HCT116 (cell line): ENCODE results near the gene SEMA5A. TPM values are rescaled to one million over a fixed set of nuclear protein-coding genes. Genes with fewer than 3 reads are reported as not detected.

ENCODE experiments used
- ATAC-seq: fragments of 200-7000 bp; cut with Tn5 transposase; 2 replicates; pipeline ENCODE4 v1.9.1; 2020; ENCODE audit warnings: mild to moderate bottlenecking, moderate library complexity
- BruUV-seq: library from RNA; stranded (reverse); fragments of 400-500 nt; replicated peaks from 2 replicates; lab custom pipeline; 2021; lab: Mats Ljungman, UMichigan
- CTCF ChIA-PET: fragments of 300-600 bp; sonication (Branson Sonifier 250); formaldehyde crosslinking; loops from one replicate; lab custom pipeline; 2021; ENCODE audit warnings: antibody characterized with exemption; lab: Charles Lee
- POLR2A ChIA-PET: fragments of 300-600, 350-600 bp; sonication (Branson Sonifier 250); formaldehyde crosslinking; loops from one replicate; lab custom pipeline; 2021; ENCODE audit warnings: antibody characterized with exemption; lab: Charles Lee
- RAD21 ChIA-PET, 2 experiments: fragments of 300-600 bp; sonication (Branson Sonifier 250); formaldehyde crosslinking; loops; one replicate each; lab custom pipeline; 2023; ENCODE audit warnings: low total read pairs in 2 of 2; ENCODE audit not compliant: uncharacterized antibody in 2 of 2, unreplicated experiment in 2 of 2, low non-redundant PET in 1 of 2; lab: Charles Lee
- DNase-seq: peaks from one replicate; pipeline ENCODE4 v3.0.0-alpha.2; 2010; ENCODE audit warnings: low read depth, low spot score
- H2AFZ ChIP-seq: fragments of 200-600 bp; shearing (Covaris generic), sonication (generic); 2 replicates; pipeline ENCODE4 v1.6.1; 2017; ENCODE audit warnings: low read depth, mixed run types, mixed read lengths, antibody characterized with exemption, low read length; ENCODE audit not compliant: poor library complexity, severe bottlenecking
- H3K27ac ChIP-seq: 2 replicates; pipeline ENCODE4 v1.5.1; 2012; ENCODE audit warnings: low read depth, low read length
- H3K27me3 ChIP-seq: fragments of 200-600 bp; sonication (generic); 2 replicates; pipeline ENCODE4 v1.6.1; 2016; ENCODE audit warnings: mixed run types, low read length, mixed read lengths; ENCODE audit not compliant: insufficient read depth
- H3K36me3 ChIP-seq, 2 experiments: fragments of 200-500 bp in 1 of 2; fragments of 200-600 bp in 1 of 2; sonication (Bioruptor generic) in 1 of 2; sonication (generic) in 1 of 2; 2 replicates each; pipeline versions ENCODE4 v1.5.1 to v1.6.1; 2014 to 2016; ENCODE audit warnings: low read length in 2 of 2, inconsistent platforms in 1 of 2, mixed read lengths in 1 of 2, mixed run types in 1 of 2; ENCODE audit not compliant: insufficient read depth in 2 of 2, control insufficient read depth in 1 of 2
- H3K4me1 ChIP-seq, 2 experiments: fragments of 200-600 bp in 1 of 2; sonication (generic) in 1 of 2; 2 replicates each; pipeline versions ENCODE4 v1.5.1 to v1.6.1; 2012 to 2017; ENCODE audit warnings: low read length in 2 of 2, inconsistent platforms in 1 of 2, mild to moderate bottlenecking in 1 of 2, mixed read lengths in 1 of 2, mixed run types in 1 of 2, moderate library complexity in 1 of 2; ENCODE audit not compliant: insufficient read depth in 2 of 2, control insufficient read depth in 1 of 2
- H3K4me2 ChIP-seq: fragments of 200-600 bp; sonication (generic); 2 replicates; pipeline ENCODE4 v1.6.1; 2017; ENCODE audit warnings: mixed run types, low read length, mixed read lengths
- H3K4me3 ChIP-seq, 2 experiments: fragments of 200-600 bp in 1 of 2; sonication (generic) in 1 of 2; replicated peaks in 1 of 2; 2 replicates each; pipeline ENCODE4 v1.5.1; 2011 to 2016; ENCODE audit warnings: low read length in 2 of 2, control low read depth in 1 of 2, low read depth in 1 of 2, mild to moderate bottlenecking in 1 of 2, mixed read lengths in 1 of 2, mixed run types in 1 of 2
- H3K79me2 ChIP-seq: fragments of 200-600 bp; sonication (generic); 2 replicates; pipeline ENCODE4 v1.6.1; 2017; ENCODE audit warnings: mild to moderate bottlenecking, mixed run types, low read length, moderate library complexity, mixed read lengths; ENCODE audit not compliant: insufficient read depth
- H3K9ac ChIP-seq: fragments of 200-600 bp; sonication (generic); 2 replicates; pipeline ENCODE4 v1.6.1; 2016; ENCODE audit warnings: low read length, mixed read lengths
- H3K9me2 ChIP-seq: fragments of 200-600 bp; sonication (generic), shearing (Covaris generic); 2 replicates; pipeline ENCODE4 v1.6.1; 2017; ENCODE audit warnings: mixed run types, mild to moderate bottlenecking, moderate library complexity; ENCODE audit not compliant: insufficient read depth
- H3K9me3 ChIP-seq, 2 experiments: fragments of 200-500 bp in 1 of 2; fragments of 200-600 bp in 1 of 2; sonication (Bioruptor generic) in 1 of 2; sonication (generic) in 1 of 2; 2 replicates each; pipeline ENCODE4 v1.6.1; 2014 to 2017; ENCODE audit warnings: low read length in 2 of 2, mixed read lengths in 2 of 2, inconsistent platforms in 1 of 2, low read depth in 1 of 2, mild to moderate bottlenecking in 1 of 2, mixed run types in 1 of 2, moderate library complexity in 1 of 2; ENCODE audit not compliant: control insufficient read depth in 1 of 2, insufficient read depth in 1 of 2
- H4K20me1 ChIP-seq: fragments of 200-600 bp; sonication (generic), shearing (Covaris generic); 2 replicates; pipeline ENCODE4 v1.6.1; 2017; ENCODE audit warnings: mixed run types, mild to moderate bottlenecking, moderate library complexity; ENCODE audit not compliant: insufficient read depth
- CBX3 ChIP-seq: IDR thresholded peaks from 2 replicates; pipeline ENCODE4 v1.6.1; 2012; ENCODE audit warnings: low read depth
- CEBPB ChIP-seq: IDR thresholded peaks from 2 replicates; pipeline ENCODE4 v1.6.1; 2012; ENCODE audit warnings: low read depth
- EGR1 ChIP-seq: IDR thresholded peaks from 2 replicates; pipeline ENCODE4 v1.6.1; 2012; ENCODE audit warnings: low read depth
- EZH2 ChIP-seq: fragments of 200-600 bp; sonication (generic); IDR thresholded peaks from 2 replicates; pipeline ENCODE4 v1.6.1; 2017; ENCODE audit warnings: antibody characterized with exemption, mixed run types
- EZH2phosphoT487 ChIP-seq: fragments of 200-600 bp; IDR thresholded peaks from 2 replicates; pipeline ENCODE4 v1.6.1; 2018; ENCODE audit warnings: antibody characterized with exemption, borderline replicate concordance
- FOSL1 ChIP-seq: IDR thresholded peaks from 2 replicates; pipeline ENCODE4 v1.6.1; 2012; ENCODE audit warnings: low read depth
- POLR2A ChIP-seq: IDR thresholded peaks from 2 replicates; pipeline ENCODE4 v1.7.0; 2011; ENCODE audit warnings: borderline replicate concordance; ENCODE audit not compliant: insufficient read depth, insufficient read length; ENCODE audit errors: extremely low read depth
- POLR2AphosphoS5 ChIP-seq: IDR thresholded peaks from 2 replicates; pipeline ENCODE4 v1.6.1; 2011; ENCODE audit warnings: mild to moderate bottlenecking, low read depth, low read length, moderate library complexity
- RAD21 ChIP-seq: IDR thresholded peaks from 2 replicates; pipeline ENCODE4 v1.6.1; 2012; ENCODE audit warnings: low read depth, mild to moderate bottlenecking
- SIN3A ChIP-seq: IDR thresholded peaks from 2 replicates; pipeline ENCODE4 v1.6.1; 2012; ENCODE audit warnings: low read depth
- SP1 ChIP-seq: IDR thresholded peaks from 2 replicates; pipeline ENCODE4 v1.6.1; 2012; ENCODE audit warnings: low read depth
- TCF7L2 ChIP-seq: IDR thresholded peaks from 2 replicates; pipeline ENCODE4 v1.7.0; 2011; ENCODE audit warnings: borderline replicate concordance, inconsistent platforms; ENCODE audit not compliant: insufficient read depth, insufficient read length; ENCODE audit errors: extremely low read depth
- YY1 ChIP-seq: IDR thresholded peaks from 2 replicates; pipeline ENCODE4 v1.6.1; 2011; ENCODE audit warnings: low read length, low read depth, moderate library complexity, mild to moderate bottlenecking; ENCODE audit not compliant: insufficient replicate concordance; ENCODE audit errors: extremely low read depth
- intact Hi-C: fragments of 100-400 bp; cut with micrococcal nuclease; formaldehyde crosslinking; loops from 2 replicates; pipeline ENCODE4 v1.10.0; 2022
- total RNA-seq: library from RNA; stranded (reverse); gene quantifications from one replicate; pipeline ENCODE4 v1.2.1, GENCODE V29; 2021; ENCODE audit not compliant: unreplicated experiment
- TF ChIP-seq, protein P1 (sequence below): IDR thresholded peaks from 2 replicates; pipeline ENCODE4 v1.6.1; 2011; ENCODE audit warnings: mild to moderate bottlenecking, low read length, moderate library complexity; ENCODE audit not compliant: insufficient replicate concordance; ENCODE audit errors: extremely low read depth
- TF ChIP-seq, protein P2 (sequence below), 3 experiments: fragments of 200-600 bp in 1 of 3; sonication (generic) in 1 of 3; IDR thresholded peaks in 2 of 3; conservative IDR thresholded peaks in 1 of 3; 2 replicates each; pipeline ENCODE4 v1.5.1; 2012 to 2017; ENCODE audit warnings: low read depth in 2 of 3, low read length in 2 of 3, antibody characterized with exemption in 1 of 3, borderline replicate concordance in 1 of 3, control low read depth in 1 of 3, mild to moderate bottlenecking in 1 of 3, mixed read lengths in 1 of 3, mixed run types in 1 of 3, moderate library complexity in 1 of 3; ENCODE audit not compliant: insufficient read depth in 1 of 3
- TF ChIP-seq, protein P3 (sequence below): IDR thresholded peaks from 2 replicates; pipeline ENCODE4 v1.6.1; 2012
- TF ChIP-seq, protein P4 (sequence below): IDR thresholded peaks from 2 replicates; pipeline ENCODE4 v1.6.1; 2012

Gene SEMA5A
- total RNA-seq, 1 experiment from 2014 or later: 0.02 TPM

DNA sequence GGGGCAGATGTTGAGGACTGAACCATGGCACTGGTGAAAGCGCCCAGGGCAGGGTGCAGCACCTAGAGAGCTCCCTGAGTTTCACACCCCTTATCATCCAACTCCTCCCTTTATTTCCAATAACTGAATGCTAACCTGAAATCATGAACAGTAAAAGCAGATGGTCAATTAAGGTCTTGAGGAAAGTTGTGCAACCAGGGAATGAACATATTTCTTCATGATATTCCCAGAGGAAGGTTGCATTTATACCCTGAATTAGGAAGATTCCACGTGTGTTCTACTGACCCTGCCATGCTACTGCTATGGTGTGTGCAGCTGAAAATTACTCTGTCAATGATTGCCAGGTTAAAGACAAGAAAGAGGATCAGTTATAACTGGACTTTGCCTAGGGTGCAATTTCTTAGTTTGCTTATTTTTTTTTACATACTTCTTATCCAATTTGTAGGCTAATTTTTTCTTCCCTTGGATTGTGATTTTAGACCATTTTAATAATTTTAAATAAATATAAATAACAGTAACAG lies 319.8 kb downstream of the SEMA5A start:
- ATAC-seq (no peak), DNase-seq (no peak)
- Histone ChIP-seq H3K4me1 (no peaks in the 10 kb centered on the region), H4K20me1 (no peaks in the 10 kb centered on the region), H3K27me3 (no peaks in the 10 kb centered on the region), H3K4me3 (no peak overlapping the region), H3K79me2 (no peaks in the 10 kb centered on the region), H3K9ac (no peak overlapping the region), H3K9me3 (peaks cover 0 to 10% of the 10 kb centered on the region in 2 experiments; a peak in 2 of 4 replicates), H2AFZ (no peak overlapping the region), H3K27ac (no peak overlapping the region), H3K36me3 (no peaks in the 10 kb centered on the region), H3K4me2 (no peak overlapping the region), H3K9me2 (no peaks in the 10 kb centered on the region)
- ChIA-PET RAD21 (no interaction called here), CTCF (no interaction called here), POLR2A (no interaction called here)
- BruUV-seq: no TSS peak
- TF ChIP-seq FOSL1 (no peak), EGR1 (no peak), SP1 (no peak), CEBPB (no peak), POLR2AphosphoS5 (no peak), SIN3A (no peak), POLR2A (no peak), EZH2phosphoT487 (no peak), RAD21 (no peak), CBX3 (no peak), EZH2 (no peak), YY1 (no peak), TCF7L2 (no peak)
- TF ChIP-seq, protein P1, sequence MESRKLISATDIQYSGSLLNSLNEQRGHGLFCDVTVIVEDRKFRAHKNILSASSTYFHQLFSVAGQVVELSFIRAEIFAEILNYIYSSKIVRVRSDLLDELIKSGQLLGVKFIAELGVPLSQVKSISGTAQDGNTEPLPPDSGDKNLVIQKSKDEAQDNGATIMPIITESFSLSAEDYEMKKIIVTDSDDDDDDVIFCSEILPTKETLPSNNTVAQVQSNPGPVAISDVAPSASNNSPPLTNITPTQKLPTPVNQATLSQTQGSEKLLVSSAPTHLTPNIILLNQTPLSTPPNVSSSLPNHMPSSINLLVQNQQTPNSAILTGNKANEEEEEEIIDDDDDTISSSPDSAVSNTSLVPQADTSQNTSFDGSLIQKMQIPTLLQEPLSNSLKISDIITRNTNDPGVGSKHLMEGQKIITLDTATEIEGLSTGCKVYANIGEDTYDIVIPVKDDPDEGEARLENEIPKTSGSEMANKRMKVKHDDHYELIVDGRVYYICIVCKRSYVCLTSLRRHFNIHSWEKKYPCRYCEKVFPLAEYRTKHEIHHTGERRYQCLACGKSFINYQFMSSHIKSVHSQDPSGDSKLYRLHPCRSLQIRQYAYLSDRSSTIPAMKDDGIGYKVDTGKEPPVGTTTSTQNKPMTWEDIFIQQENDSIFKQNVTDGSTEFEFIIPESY: no peak
- TF ChIP-seq, protein P2, sequence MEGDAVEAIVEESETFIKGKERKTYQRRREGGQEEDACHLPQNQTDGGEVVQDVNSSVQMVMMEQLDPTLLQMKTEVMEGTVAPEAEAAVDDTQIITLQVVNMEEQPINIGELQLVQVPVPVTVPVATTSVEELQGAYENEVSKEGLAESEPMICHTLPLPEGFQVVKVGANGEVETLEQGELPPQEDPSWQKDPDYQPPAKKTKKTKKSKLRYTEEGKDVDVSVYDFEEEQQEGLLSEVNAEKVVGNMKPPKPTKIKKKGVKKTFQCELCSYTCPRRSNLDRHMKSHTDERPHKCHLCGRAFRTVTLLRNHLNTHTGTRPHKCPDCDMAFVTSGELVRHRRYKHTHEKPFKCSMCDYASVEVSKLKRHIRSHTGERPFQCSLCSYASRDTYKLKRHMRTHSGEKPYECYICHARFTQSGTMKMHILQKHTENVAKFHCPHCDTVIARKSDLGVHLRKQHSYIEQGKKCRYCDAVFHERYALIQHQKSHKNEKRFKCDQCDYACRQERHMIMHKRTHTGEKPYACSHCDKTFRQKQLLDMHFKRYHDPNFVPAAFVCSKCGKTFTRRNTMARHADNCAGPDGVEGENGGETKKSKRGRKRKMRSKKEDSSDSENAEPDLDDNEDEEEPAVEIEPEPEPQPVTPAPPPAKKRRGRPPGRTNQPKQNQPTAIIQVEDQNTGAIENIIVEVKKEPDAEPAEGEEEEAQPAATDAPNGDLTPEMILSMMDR (IDR thresholded peaks at IDR 0.05 in 2 of 3, conservative IDR thresholded peaks at IDR 0.05 in 1 of 3; ENCODE audit: borderline replicate concordance in 1 of 3, insufficient read depth in 1 of 3, low read depth in 2 of 3, low read length in 2 of 3): no peak
- TF ChIP-seq, protein P3, sequence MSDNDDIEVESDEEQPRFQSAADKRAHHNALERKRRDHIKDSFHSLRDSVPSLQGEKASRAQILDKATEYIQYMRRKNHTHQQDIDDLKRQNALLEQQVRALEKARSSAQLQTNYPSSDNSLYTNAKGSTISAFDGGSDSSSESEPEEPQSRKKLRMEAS: no peak
- TF ChIP-seq, protein P4, sequence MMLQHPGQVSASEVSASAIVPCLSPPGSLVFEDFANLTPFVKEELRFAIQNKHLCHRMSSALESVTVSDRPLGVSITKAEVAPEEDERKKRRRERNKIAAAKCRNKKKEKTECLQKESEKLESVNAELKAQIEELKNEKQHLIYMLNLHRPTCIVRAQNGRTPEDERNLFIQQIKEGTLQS: no peak
- intact Hi-C loops: no loop called here
